Natural killer cell (primary cell): ENCODE results near the gene RNF167. TPM values are rescaled to one million over a fixed set of nuclear protein-coding genes. Genes with fewer than 3 reads are reported as not detected.

Experiments
- ATAC-seq, 3 donors: fragments of 150-1000 bp in 2 of 3; fragments of 200-7000 bp in 1 of 3; cut with Tn5 transposase; 1 replicate in 1 of 3; 2 replicates in 2 of 3; pipeline ENCODE4 v1.10.0; 2021; ENCODE audit warnings: mild to moderate bottlenecking in 2 of 3, moderate library complexity in 2 of 3
- DNase-seq, 2 donors: peaks; one replicate each; pipeline versions ENCODE4 v3.0.0 to v3.0.0-alpha.2; 2013 to 2021; ENCODE audit warnings: mixed read lengths in 1 of 2
- H3K27ac ChIP-seq: one replicate; pipeline ENCODE4 v1.5.1; 2013; ENCODE audit warnings: mild to moderate bottlenecking, low read length
- H3K27me3 ChIP-seq: one replicate; pipeline ENCODE4 v1.6.1; 2013; ENCODE audit warnings: low read length; ENCODE audit not compliant: control insufficient read depth, insufficient read depth
- H3K36me3 ChIP-seq: one replicate; pipeline ENCODE4 v1.6.1; 2013; ENCODE audit warnings: low read length; ENCODE audit not compliant: control insufficient read depth, insufficient read depth
- H3K4me1 ChIP-seq: one replicate; pipeline ENCODE4 v1.6.1; 2013; ENCODE audit warnings: low read length; ENCODE audit not compliant: control insufficient read depth, insufficient read depth
- H3K4me3 ChIP-seq: one replicate; pipeline ENCODE4 v1.5.1; 2013; ENCODE audit warnings: low read length
- H3K9me3 ChIP-seq: one replicate; pipeline ENCODE4 v1.6.1; 2013; ENCODE audit warnings: low read length; ENCODE audit not compliant: control insufficient read depth, insufficient read depth
- H3K27ac Mint-ChIP-seq, 2 donors: one replicate each; pipeline ENCODE4 v1.8.0; 2022; ENCODE audit warnings: mild to moderate bottlenecking in 2 of 2, mixed read lengths in 2 of 2, moderate library complexity in 1 of 2
- H3K27me3 Mint-ChIP-seq, 2 donors: one replicate each; pipeline ENCODE4 v1.8.0; 2022; ENCODE audit warnings: low read depth in 2 of 2, mixed read lengths in 2 of 2
- H3K36me3 Mint-ChIP-seq: one replicate; pipeline ENCODE4 v1.8.0; 2022; ENCODE audit warnings: mixed read lengths
- H3K4me1 Mint-ChIP-seq, 2 donors: one replicate each; pipeline ENCODE4 v1.8.0; 2022; ENCODE audit warnings: mixed read lengths in 2 of 2
- H3K4me3 Mint-ChIP-seq: one replicate; pipeline ENCODE4 v1.8.0; 2022; ENCODE audit warnings: mild to moderate bottlenecking, moderate library complexity, mixed read lengths
- H3K9me3 Mint-ChIP-seq, 2 donors: one replicate each; pipeline ENCODE4 v1.8.0; 2022; ENCODE audit warnings: mixed read lengths in 2 of 2
- whole genome bisulfite sequencing: methylation state at CpG from one replicate; pipeline ENCODE4 v1.1.7; 2013; ENCODE audit warnings: missing lambda C conversion rate; ENCODE audit not compliant: insufficient coverage; 5-methylcytosine and 5-hydroxymethylcytosine counted together
- intact Hi-C: fragments of 100-400 bp; cut with micrococcal nuclease; formaldehyde crosslinking; loops from one replicate; pipeline ENCODE4 v1.14.2; 2022
- total RNA-seq, 4 donors: library from RNA; stranded (reverse); fragments of 120-200 nt in 1 of 4; gene quantifications; one replicate each; pipeline versions ENCODE4 v1.2.3 to v1.2.4, GENCODE V29; 2013 to 2022
- TF ChIP-seq, protein P1 (sequence below): fragments of 200-600 bp; IDR thresholded peaks from one replicate; pipeline ENCODE4 v1.8.0; 2022; ENCODE audit warnings: antibody characterized with exemption

The RNF167 gene
- total RNA-seq, 3 donors from 2014 or later (not counting 1 experiment from before 2014, with no cell fraction given), result 149 to 189 (median 177) TPM

DNA sequence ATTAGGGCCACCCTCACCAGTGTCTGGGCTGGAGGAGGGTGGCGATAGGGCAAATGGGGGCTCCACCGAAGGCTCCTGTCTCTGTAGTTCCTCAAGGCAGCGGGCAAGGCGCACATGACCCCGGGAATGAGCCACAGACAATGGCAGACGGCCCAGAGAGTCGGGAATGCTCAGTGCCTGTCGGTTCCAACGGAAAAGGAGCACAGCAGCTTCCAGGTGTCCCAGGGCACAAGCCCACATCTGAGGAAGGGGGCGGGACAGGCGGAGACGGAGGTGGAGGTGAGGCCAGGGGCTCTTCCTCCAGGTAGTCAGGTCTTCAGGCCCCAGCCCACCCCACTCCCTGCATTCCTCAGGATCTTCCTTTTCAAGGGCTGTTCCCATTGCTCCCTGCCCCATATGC is 32.7 kb downstream of the RNF167 start:
- no peaks in the 10 kb centered on the region for H3K27me3 Mint-ChIP-seq

DNA sequence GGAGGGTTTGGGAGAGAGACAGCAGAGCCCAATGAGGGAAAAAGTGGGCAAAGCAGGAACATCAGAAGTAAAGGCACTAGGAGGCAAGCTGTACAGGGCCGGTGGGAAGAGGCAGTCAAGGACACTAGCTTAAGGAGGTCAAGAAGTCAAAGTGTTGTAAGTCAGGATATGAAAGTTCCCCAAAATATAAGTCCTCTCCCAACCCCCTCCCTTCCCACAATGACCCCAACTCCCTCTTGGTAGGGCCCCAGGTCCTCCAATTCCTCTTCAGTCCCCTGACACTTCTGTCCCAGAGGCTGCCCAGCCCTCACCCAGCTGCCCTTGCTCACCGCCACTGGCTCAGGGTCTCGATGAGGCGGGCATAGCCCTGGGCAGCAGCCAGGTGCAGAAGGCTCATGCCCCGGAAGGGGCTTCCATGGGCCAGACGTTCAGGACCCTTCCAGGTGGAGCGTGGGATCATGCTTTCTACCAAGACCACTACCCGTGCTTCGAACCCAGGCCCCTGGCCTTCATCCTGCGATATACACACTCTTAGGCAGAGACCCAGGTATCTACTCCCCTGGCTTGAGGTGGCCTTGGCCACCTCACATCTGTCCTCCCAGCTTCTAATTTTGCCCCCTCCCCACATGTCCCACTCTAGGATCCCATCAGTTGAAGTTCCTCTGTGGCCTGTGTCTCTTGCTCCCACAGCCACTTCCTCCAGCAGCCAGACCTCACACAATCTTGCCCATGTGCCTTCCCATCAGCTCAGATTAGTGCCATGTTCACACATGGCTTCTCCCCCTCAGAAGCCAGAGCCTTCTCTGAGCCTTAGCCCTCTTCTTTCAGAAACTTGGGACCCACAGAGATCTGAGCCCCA is 33.4 kb downstream of the RNF167 start:
- Mint-ChIP-seq H3K27ac (peak overlapping the region in 1 of 2 donors; percentile 48), H3K36me3 (no peaks in the 10 kb centered on the region), H3K4me1 (peaks cover 0 to 14% of the 10 kb centered on the region in 2 donors), H3K4me3 (no peak overlapping the region), H3K9me3 (no peaks in the 10 kb centered on the region), H3K27me3 (no peaks in the 10 kb centered on the region)
- H3K9me3 ChIP-seq, result no peaks in the 10 kb centered on the region
- ATAC-seq (peak in 1 of 3 donors; percentile 7), DNase-seq (no peak)
- H3K36me3 ChIP-seq, result peaks cover 59% of the 10 kb centered on the region
- TF ChIP-seq, protein P1, sequence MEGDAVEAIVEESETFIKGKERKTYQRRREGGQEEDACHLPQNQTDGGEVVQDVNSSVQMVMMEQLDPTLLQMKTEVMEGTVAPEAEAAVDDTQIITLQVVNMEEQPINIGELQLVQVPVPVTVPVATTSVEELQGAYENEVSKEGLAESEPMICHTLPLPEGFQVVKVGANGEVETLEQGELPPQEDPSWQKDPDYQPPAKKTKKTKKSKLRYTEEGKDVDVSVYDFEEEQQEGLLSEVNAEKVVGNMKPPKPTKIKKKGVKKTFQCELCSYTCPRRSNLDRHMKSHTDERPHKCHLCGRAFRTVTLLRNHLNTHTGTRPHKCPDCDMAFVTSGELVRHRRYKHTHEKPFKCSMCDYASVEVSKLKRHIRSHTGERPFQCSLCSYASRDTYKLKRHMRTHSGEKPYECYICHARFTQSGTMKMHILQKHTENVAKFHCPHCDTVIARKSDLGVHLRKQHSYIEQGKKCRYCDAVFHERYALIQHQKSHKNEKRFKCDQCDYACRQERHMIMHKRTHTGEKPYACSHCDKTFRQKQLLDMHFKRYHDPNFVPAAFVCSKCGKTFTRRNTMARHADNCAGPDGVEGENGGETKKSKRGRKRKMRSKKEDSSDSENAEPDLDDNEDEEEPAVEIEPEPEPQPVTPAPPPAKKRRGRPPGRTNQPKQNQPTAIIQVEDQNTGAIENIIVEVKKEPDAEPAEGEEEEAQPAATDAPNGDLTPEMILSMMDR, result no peak
- peaks cover 19% of the 10 kb centered on the region for H3K4me1 ChIP-seq
- H3K27me3 ChIP-seq, result no peaks in the 10 kb centered on the region
- intact Hi-C loops, result no loop called here
- H3K4me3 ChIP-seq, result no peak overlapping the region
- no peak overlapping the region for H3K27ac ChIP-seq
- 95% methylated on average over 10 of the region's 10 CpGs for WGBS

More for the DNA sequence above, 32.7 kb downstream of the RNF167 start:
- peak overlapping the region in 1 of 2 donors; percentile 48 for H3K27ac Mint-ChIP-seq
- no peaks in the 10 kb centered on the region for H3K9me3 Mint-ChIP-seq
- DNase-seq (no peak), ATAC-seq (no peak)
- 98% methylated on average over 12 of the region's 12 CpGs for WGBS
- no peaks in the 10 kb centered on the region for H3K36me3 Mint-ChIP-seq
- intact Hi-C loops, result no loop called here
- Histone ChIP-seq H3K36me3 (peaks cover 52% of the 10 kb centered on the region), H3K9me3 (no peaks in the 10 kb centered on the region), H3K27me3 (no peaks in the 10 kb centered on the region), H3K4me3 (no peak overlapping the region), H3K4me1 (peaks cover 21% of the 10 kb centered on the region), H3K27ac (no peak overlapping the region)
- H3K4me3 Mint-ChIP-seq, result no peak overlapping the region
- TF ChIP-seq, protein P1, result no peak
- H3K4me1 Mint-ChIP-seq, result peaks cover 0 to 14% of the 10 kb centered on the region in 2 donors

DNA sequence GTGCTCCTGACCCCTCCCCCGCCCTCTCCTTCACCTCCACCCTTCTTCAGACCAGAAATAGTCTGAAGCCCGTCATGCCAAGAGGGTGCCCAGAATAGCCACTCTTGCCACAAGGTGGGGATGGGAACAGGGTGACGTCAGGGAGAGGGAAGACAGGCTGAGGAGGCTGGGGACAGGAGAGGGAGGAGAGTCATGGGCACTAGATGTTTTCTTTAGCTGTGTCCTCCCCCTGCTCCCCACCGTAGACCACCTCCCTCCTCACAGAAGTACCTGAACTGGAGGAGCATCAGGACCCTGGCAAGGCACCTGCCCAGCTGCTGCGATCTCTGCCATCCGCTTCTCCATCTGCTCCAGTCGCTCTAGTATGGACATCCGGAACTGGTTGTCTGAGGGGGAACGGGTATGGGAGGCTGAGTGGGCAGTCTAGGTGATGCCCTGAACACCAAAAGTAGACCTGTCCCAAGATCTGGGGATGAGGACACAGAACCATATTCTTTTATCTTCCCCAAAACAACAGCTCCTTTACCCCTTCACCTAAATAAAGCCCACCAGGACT is 34.1 kb downstream of the RNF167 start:
- intact Hi-C loops, result no loop called here
- Mint-ChIP-seq H3K9me3 (no peaks in the 10 kb centered on the region), H3K36me3 (no peaks in the 10 kb centered on the region), H3K27me3 (no peaks in the 10 kb centered on the region), H3K4me3 (no peak overlapping the region), H3K27ac (no peak overlapping the region), H3K4me1 (peaks cover 0 to 14% of the 10 kb centered on the region in 2 donors)
- no peak for DNase-seq
- TF ChIP-seq, protein P1, result no peak
- Histone ChIP-seq H3K27me3 (no peaks in the 10 kb centered on the region), H3K4me1 (peaks cover 14% of the 10 kb centered on the region), H3K27ac (no peak overlapping the region), H3K36me3 (peaks cover 64% of the 10 kb centered on the region), H3K9me3 (no peaks in the 10 kb centered on the region), H3K4me3 (no peak overlapping the region)
- ATAC-seq, result no peak
- WGBS, result 91% methylated on average over 9 of the region's 9 CpGs
